ENCODE measurements around the gene CCDC14.
"Not testable (repeated sequence)": the region's sequence is repeated elsewhere in the genome, so short reads cannot be mapped to it uniquely, and the experiment has no call there.

The CCDC14 gene

DNA sequence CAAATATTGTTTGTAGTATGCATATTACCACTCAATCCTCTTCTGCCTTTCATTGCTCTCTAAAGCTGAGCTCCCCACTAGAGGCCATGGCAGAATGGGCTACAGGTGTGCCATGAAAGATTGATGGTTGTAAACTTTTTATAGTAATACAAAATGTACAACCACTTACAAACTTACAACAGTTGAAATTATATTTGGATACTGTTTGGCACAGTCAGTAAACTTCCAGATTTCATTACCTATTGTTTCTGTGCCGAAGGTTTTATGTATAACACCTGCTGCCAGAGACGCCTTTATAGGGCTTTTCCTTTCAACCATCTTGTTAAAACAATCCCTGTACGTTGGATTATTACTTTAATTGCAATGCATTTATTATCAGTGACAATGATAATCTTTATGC, 23.9 kb upstream of the CCDC14 start:
- Histone ChIP-seq H3K36me3 (ENCODE audit: insufficient read depth, low read length) (no peaks in the 10 kb centered on the region), H2AFZ (ENCODE audit: low read length) (no peak overlapping the region), H3K4me2 (ENCODE audit: low read depth, low read length, poor library complexity, severe bottlenecking) (no peak overlapping the region), H3K4me1 (ENCODE audit: insufficient read depth, low read length, poor library complexity, severe bottlenecking) (no peaks in the 10 kb centered on the region), H3K27me3 (ENCODE audit: insufficient read depth, low read length, poor library complexity, severe bottlenecking) (no peaks in the 10 kb centered on the region), H3F3A (ENCODE audit: low read depth) (no peaks in the 10 kb centered on the region), H3K79me2 (ENCODE audit: insufficient read depth, low read length) (no peaks in the 10 kb centered on the region), H3K4me3 (ENCODE audit: low read length, poor library complexity, severe bottlenecking) (no peak overlapping the region), H4K20me1 (ENCODE audit: insufficient read depth, low read length, poor library complexity, severe bottlenecking) (no peaks in the 10 kb centered on the region), H3K9me3 (ENCODE audit: insufficient read depth, low read depth, low read length) (no peaks in the 10 kb centered on the region), H3K9me2 (replicated peaks; ENCODE audit: low read depth, low read length) (no peaks in the 10 kb centered on the region), H3K9ac (ENCODE audit: low read depth, low read length, poor library complexity, severe bottlenecking) (no peak overlapping the region)
- no peak for TF ChIP-seq EZH2phosphoT487 (IDR thresholded peaks at IDR 0.05; ENCODE audit: borderline replicate concordance)
- TF ChIP-seq, protein P1, sequence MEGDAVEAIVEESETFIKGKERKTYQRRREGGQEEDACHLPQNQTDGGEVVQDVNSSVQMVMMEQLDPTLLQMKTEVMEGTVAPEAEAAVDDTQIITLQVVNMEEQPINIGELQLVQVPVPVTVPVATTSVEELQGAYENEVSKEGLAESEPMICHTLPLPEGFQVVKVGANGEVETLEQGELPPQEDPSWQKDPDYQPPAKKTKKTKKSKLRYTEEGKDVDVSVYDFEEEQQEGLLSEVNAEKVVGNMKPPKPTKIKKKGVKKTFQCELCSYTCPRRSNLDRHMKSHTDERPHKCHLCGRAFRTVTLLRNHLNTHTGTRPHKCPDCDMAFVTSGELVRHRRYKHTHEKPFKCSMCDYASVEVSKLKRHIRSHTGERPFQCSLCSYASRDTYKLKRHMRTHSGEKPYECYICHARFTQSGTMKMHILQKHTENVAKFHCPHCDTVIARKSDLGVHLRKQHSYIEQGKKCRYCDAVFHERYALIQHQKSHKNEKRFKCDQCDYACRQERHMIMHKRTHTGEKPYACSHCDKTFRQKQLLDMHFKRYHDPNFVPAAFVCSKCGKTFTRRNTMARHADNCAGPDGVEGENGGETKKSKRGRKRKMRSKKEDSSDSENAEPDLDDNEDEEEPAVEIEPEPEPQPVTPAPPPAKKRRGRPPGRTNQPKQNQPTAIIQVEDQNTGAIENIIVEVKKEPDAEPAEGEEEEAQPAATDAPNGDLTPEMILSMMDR (conservative IDR thresholded peaks at IDR 0.05; ENCODE audit: low read length): no peak

DNA sequence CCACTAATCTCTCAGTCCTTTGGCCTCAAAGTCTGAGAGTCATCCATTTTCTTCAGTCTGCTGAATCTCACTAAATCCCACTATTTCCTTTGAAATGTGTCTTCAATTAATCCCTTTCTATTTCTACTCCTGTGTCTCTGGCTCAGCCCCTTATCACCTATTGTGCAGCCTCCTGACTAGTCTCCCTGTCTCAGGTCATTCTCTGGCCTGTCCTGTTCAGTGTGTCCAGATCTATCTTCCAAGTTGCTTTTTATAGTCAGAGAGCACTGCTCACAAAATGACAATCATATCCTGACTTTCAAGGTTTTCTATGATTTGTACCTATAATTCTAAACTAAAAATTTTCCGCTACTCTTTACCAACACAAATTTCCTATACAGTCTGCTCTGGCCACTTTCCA, 23.3 kb upstream of the CCDC14 start:
- Histone ChIP-seq H3K9ac (ENCODE audit: low read depth, low read length, poor library complexity, severe bottlenecking) (no peak overlapping the region), H3K4me1 (ENCODE audit: insufficient read depth, low read length, poor library complexity, severe bottlenecking) (no peaks in the 10 kb centered on the region), H3K36me3 (ENCODE audit: insufficient read depth, low read length) (no peaks in the 10 kb centered on the region), H4K20me1 (ENCODE audit: insufficient read depth, low read length, poor library complexity, severe bottlenecking) (no peaks in the 10 kb centered on the region), H3F3A (ENCODE audit: low read depth) (no peaks in the 10 kb centered on the region), H3K4me3 (ENCODE audit: low read length, poor library complexity, severe bottlenecking) (no peak overlapping the region), H3K9me3 (ENCODE audit: insufficient read depth, low read depth, low read length) (no peaks in the 10 kb centered on the region), H3K79me2 (ENCODE audit: insufficient read depth, low read length) (no peaks in the 10 kb centered on the region), H3K9me2 (replicated peaks; ENCODE audit: low read depth, low read length) (no peaks in the 10 kb centered on the region), H3K4me2 (ENCODE audit: low read depth, low read length, poor library complexity, severe bottlenecking) (no peak overlapping the region), H3K27me3 (ENCODE audit: insufficient read depth, low read length, poor library complexity, severe bottlenecking) (no peaks in the 10 kb centered on the region), H2AFZ (ENCODE audit: low read length) (no peak overlapping the region)
- TF ChIP-seq EZH2phosphoT487 (IDR thresholded peaks at IDR 0.05; ENCODE audit: borderline replicate concordance): no peak
- TF ChIP-seq, protein P1 (conservative IDR thresholded peaks at IDR 0.05; ENCODE audit: low read length): no peak

DNA sequence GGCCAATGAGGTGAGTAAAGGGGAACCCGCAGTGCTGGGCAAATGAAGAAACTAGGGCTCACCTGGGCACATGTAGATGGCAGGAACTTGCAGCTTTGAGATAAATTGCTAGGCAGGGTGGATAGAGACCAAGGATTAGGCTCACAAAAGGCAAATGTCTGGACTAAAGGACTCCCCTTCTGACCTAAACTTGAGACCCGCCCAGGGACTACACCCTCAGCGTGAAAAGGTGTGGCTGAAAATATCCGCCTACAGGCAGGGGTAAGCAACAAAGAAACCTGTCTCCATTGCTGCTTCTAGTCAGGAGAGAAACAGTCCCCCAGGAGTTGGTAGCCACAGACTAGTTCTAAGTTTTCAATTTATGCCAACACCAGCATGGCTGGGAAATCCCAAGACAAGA, 20.3 kb upstream of the CCDC14 start:
- H3K9ac ChIP-seq (ENCODE audit: low read depth, low read length, poor library complexity, severe bottlenecking); H3K4me1 ChIP-seq (ENCODE audit: insufficient read depth, low read length, poor library complexity, severe bottlenecking); H3F3A ChIP-seq (ENCODE audit: low read depth); H3K9me3 ChIP-seq (ENCODE audit: insufficient read depth, low read depth, low read length); H3K27me3 ChIP-seq (ENCODE audit: insufficient read depth, low read length, poor library complexity, severe bottlenecking); H3K9me2 ChIP-seq (replicated peaks; ENCODE audit: low read depth, low read length); H3K4me2 ChIP-seq (ENCODE audit: low read depth, low read length, poor library complexity, severe bottlenecking); H3K4me3 ChIP-seq (ENCODE audit: low read length, poor library complexity, severe bottlenecking); H2AFZ ChIP-seq (ENCODE audit: low read length); H3K36me3 ChIP-seq (ENCODE audit: insufficient read depth, low read length); H3K79me2 ChIP-seq (ENCODE audit: insufficient read depth, low read length); H4K20me1 ChIP-seq (ENCODE audit: insufficient read depth, low read length, poor library complexity, severe bottlenecking): not testable (repeated sequence)

DNA sequence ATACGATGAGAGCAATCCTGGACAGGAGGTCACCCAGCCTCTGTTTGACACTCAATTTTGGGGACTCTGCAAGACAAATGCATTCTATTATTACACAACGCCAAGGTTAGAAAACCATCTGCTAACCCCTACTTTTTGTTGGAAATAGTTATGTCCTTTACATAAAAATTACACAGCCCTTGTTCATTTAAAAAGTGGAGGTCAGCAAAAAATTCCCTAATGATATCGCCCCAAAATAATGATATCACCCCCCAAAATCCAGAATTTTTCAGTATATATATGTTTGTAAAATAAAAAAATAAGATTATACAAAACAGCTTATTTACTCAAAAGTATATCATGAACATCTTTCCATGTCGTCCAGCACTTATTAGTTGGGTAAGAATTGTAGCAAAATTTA, 19.5 kb upstream of the CCDC14 start:
- no peak overlapping the region for H3K4me2 ChIP-seq (ENCODE audit: low read depth, low read length, poor library complexity, severe bottlenecking)
- H3K27me3 ChIP-seq (ENCODE audit: insufficient read depth, low read length, poor library complexity, severe bottlenecking): no peaks in the 10 kb centered on the region
- H3K9me2 ChIP-seq (replicated peaks; ENCODE audit: low read depth, low read length): no peaks in the 10 kb centered on the region
- no peaks in the 10 kb centered on the region for H3K79me2 ChIP-seq (ENCODE audit: insufficient read depth, low read length)
- TF ChIP-seq, protein P1 (conservative IDR thresholded peaks at IDR 0.05; ENCODE audit: low read length): no peak
- TF ChIP-seq EZH2phosphoT487 (IDR thresholded peaks at IDR 0.05; ENCODE audit: borderline replicate concordance): no peak
- no peaks in the 10 kb centered on the region for H3F3A ChIP-seq (ENCODE audit: low read depth)
- H3K36me3 ChIP-seq (ENCODE audit: insufficient read depth, low read length): no peaks in the 10 kb centered on the region
- H4K20me1 ChIP-seq (ENCODE audit: insufficient read depth, low read length, poor library complexity, severe bottlenecking): no peaks in the 10 kb centered on the region
- H3K4me1 ChIP-seq (ENCODE audit: insufficient read depth, low read length, poor library complexity, severe bottlenecking): no peaks in the 10 kb centered on the region
- no peak overlapping the region for H3K4me3 ChIP-seq (ENCODE audit: low read length, poor library complexity, severe bottlenecking)
- no peaks in the 10 kb centered on the region for H3K9me3 ChIP-seq (ENCODE audit: insufficient read depth, low read depth, low read length)
- no peak overlapping the region for H3K9ac ChIP-seq (ENCODE audit: low read depth, low read length, poor library complexity, severe bottlenecking)
- H2AFZ ChIP-seq (ENCODE audit: low read length): no peak overlapping the region
